ENCODE measurements around the gene ERN1.

Gene ERN1

DNA sequence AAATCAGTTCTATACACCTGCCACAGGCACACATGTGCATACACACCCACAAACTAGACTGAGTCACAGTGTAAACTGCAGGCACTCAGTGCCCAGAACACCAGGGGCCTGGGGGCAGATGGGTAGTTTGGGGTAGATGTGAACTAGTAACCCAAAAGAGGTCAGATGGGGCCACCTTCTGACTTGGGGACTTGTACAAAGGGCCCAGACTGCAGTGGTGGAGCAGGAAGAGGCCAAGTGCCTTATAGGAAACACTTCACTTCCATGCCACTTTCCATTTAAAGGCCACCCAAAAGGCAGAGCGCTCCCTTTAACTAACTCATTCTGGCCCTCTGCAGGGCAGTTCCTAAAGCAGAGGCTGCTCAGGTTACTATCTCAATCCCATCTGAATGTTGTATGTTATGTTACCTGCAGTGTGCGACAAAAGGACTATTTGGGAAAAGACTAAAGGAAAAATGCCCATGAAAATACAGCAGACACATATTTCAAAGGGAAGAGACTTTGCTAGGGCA, 27.8 kb upstream of the ERN1 start:
- no peak for DNase-seq

DNA sequence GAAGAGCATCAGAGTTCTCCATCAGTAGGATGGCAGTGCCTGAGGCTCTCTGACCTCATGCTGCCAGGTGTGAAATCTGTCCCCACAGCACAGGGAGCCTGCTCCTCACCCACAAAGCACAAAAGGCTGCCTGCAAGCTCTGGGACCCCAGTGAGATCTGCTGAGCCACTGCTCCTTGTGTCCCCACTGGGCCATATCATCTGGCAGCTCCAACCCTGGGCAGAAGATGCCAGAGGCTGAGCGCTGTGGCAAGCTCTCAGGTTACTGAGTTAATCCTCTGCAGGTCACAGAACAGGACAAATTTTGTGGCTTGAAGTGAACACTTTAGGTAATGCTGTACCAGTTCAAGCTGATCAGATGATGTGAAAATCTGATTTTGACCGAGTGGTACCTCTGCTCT, 26.7 kb upstream of the ERN1 start:
- DNase-seq: no peak

DNA sequence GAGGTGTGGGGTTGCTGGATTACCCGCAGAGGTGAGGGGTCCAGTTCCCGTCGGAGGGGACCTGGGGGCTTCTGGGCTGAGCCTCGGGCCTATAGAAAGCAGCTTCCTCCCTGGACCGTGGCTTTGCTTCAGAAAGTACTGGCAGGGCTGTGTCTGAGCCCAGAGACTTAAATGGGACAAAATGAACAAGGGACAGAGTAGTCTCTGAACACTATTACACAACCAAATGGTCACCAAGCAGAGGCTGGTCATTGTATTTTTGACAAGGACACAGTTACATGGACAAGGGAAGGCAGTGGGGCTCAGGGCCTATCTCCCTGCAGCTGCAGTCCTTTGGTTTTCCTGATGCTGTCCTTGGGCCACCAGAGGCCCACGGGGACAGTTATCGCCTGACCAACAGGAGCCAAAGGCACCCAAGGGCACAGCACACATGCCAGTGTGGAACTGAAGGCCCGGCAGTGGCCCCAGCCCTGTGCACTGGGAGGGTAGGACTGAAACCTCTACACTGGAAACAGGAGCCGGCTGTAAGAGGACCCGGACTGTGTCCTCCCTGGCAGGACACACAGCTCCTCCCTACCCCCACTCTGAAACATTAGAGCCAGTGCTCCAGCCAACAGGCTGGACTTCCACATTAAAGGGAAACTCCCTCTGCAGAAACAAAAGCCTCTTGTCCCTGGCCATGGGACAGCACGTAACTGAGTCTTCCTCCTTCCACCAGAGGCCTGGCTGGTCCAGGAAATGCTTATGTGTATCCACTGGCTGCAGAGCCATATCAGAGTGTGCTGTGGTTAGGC, 26.0 kb upstream of the ERN1 start:
- no peak for DNase-seq

DNA sequence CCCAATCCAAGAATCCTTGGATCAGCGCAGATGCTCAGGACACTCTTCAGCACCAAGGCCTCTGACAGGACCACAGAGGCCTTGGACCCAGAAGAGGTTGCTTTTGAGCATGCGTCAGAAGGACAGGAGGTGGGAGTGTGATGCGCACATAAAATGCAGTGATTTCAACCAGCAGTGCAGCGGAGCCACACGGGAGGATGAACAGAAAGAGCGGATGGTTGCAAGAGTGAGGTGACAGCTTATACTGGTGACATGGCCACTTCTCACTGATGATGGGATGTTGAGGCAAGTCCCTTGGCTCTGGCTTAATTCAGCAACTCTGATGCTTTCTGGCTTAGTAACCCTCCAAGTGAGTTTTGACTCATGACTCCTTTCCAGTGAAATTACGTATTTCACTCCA, 25.2 kb upstream of the ERN1 start:
- DNase-seq: no peak

DNA sequence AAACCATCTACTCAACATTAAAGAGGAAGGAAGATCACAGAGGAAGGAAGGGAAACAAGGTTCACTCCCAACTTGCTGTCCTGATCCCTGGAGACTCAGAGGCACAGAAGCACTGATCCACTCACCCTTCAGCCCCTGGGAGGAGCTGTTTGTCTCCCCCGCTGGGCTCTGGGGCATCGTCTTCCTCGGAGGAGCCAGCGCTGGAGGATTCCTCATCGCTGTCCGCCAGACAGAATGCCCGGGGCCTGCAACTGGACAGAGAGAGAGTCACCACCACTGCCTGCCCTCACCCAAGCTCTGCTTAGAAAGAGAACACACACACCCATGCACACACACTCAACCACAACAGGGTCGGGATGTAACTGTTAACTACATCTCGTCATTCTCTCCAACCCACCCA, 24.8 kb upstream of the ERN1 start:
- no peak for DNase-seq

DNA sequence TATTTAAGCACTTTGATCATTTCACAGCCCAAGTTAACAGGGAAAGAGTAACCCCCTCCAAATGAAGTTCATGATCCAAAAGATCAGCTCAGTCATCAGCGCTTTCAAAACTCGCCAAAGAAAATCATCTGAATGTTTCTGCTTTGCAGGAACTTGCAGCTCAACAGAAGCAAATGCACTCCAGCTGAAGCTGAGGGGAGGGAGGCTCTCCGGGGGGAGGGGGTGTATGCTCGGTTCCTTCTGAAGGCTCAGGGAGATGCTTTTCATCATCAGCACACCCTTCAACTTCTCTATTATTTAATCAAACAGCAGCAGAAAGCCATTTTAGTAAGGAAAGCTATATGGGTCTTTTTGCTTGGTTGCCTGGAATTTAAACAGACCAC, 24.4 kb upstream of the ERN1 start:
- no peak for DNase-seq

DNA sequence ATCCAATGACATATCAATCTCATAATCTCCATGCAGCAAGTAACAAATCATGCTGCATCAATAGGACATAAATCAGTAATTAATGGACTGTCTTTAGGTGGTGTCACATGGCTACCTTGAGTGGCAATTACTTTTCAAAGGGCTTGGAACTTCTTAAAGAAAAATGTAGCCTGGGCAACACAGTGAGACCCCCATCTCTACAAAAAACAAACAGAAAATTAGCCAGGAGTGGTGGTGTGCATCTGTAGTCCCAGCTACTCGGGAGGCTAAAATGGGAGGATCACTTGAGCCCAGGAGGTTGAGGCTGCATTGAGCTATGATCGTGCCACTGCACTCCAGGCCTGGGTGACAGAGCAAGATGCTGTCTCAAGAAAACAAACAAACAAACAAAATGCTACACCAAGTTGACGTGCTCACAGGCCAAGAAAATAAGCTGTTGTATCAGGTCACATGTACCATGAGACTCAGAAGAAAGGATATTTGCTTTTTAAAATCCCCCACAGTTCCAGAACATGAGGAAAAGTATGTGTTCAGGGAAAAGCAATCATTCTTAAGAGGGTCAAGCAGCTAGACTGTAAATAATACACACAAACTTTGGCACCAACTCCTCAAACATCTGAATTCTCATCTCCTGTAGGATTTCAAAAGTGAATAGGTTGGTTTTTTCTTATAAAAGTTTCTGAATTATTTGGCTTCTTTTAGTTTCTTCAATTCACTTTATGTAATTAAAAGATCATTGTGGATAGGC, 23.8 kb upstream of the ERN1 start:
- no peak for DNase-seq

DNA sequence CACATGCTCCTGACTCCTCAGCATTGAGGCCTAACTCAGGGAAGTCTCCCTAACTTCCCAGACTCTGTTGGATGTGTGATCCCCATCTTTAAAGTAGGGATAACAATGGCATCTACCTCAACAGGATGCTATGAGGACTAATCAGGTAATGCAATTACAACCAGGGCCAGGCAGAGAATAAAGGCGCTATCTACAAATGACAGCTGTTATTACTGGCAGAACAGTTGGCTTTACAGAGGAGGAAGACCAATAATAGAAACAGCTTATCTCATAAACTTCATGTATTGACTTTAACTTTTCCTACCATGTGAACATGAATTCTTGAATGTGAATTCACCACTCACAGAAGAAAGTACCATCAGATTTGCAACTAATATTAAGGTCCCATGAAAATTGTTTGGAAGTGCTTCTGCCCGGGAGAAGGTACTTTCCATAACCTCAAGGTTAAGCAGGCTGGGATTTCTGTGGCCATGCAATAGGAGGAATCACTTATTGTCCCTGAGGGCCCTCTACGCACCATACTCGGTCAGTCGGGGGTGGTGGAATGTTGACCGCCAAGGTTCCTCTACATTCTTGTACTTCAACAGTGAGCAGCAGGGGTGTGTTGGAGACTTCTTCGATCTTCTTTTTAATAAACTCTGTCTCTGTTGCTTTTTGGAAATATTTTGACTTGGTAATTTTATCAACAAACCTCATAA, 22.6 kb upstream of the ERN1 start:
- no peak for DNase-seq

DNA sequence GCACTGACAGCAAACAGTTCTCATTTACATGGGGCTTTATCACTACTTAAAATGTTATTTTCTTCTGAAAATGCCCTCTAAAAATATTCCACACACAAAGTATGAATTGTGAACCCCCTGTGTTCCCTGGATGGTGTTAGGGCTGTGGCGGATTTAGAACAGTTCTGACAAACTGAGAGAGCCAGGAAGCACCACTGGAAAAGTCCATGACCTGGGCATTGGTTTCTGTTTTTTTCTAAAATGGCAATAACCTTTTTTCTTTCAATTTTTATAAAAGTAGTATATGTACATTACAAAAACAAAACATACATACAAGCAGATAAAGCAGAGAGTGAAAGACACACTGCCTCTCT, 21.0 kb upstream of the ERN1 start:
- DNase-seq: no peak

DNA sequence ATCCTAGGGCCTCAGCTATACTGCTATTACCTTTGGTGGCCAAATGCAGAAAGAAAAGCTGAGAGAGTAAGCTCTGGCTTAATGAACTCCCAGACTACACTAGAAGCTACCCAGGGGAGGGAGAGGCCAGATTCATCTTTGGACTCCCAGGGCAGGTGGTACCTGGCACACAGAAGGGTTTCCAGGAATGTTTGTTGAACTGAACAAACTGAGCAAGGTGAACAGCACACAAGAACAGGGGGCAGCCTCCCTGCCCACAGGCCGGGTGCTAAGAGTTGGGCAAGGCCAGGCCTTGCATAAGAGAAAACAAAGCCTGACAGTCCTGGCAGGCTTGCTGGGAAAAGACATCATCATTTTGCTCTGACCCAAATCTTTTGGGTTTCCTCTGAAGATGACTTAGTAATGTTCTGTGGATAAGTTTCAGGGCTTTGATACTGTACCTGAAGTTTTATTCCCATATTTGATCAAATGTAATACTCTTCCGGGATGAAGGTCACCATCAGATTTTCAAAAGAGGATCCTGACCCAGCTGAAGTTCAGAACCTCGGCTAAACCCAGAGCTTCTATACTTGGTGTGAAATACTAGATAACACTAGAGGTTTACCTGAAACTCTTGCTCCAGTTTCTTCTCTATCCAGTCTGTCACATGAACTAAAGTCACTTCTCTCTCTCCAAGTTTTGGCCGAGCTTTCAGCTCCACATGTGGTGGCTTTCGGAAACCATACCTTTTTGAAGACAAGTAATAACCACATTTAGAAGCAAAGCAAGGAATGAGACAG, 20.5 kb upstream of the ERN1 start:
- DNase-seq: no peak

DNA sequence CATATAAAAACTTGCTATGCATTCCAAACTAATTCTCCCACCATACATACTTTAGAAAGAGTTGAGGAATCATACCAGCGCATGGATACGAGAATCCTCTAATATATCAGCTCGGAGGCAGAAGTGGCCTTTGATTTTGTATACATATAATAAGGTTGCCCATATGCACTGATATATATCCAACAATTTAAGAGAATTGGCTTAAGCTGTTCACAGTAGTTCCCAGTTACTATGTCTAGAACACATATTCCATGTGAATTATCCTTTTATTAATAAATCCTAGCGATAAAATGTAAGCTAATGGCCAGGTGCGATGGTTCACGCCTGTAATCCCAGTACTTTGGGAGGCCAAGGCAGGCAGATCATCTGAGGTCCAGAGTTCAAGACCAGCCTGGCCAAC, 19.3 kb upstream of the ERN1 start:
- DNase-seq: no peak

DNA sequence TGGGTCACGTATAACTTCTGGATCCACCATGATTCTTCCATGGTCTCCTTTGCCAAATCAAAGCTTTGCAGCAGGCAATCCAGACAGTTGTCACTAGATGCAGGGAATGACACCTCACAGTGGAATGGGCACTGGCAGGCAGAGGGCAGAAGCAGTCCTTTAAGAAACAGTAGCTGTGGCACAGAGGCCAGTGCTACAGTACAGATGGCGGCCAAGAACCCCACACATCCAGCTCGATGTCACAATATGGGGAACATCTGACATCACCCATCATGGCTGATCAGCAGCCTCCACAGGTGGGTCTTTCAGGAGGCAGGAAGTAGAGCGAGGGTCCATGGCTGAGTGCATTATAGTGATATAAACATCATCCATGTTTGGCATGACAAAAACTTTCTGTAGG, 18.8 kb upstream of the ERN1 start:
- no peak for DNase-seq

DNA sequence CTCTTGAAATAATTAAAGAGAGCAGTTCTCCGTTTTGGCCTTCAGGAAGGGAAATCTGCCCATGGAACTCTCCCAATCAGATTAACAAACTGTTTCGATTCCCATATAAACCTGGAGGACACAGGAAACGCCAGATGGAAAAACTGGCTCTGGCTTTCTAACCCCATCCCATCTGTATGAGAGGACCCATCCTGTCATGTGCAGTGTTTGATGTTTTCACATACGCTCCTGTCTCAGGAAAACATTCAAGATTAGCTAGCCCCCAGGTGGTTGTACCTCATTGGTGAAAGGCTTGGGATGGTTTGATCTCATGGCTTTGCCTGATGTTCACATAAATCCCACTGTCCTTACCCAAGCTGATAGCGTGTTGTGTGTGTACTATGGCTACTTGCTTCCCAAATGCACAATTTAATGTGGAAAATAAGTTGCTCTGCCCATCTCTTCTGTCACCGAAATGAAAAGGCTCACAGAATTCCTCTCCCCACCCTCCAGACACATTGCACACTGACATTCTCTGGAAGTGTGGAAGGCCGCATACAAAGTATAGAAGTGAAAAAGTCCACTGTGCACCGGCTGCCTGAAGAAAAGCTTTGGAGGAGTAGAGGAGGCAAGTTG, 18.2 kb upstream of the ERN1 start:
- peak; percentile 64 for DNase-seq

DNA sequence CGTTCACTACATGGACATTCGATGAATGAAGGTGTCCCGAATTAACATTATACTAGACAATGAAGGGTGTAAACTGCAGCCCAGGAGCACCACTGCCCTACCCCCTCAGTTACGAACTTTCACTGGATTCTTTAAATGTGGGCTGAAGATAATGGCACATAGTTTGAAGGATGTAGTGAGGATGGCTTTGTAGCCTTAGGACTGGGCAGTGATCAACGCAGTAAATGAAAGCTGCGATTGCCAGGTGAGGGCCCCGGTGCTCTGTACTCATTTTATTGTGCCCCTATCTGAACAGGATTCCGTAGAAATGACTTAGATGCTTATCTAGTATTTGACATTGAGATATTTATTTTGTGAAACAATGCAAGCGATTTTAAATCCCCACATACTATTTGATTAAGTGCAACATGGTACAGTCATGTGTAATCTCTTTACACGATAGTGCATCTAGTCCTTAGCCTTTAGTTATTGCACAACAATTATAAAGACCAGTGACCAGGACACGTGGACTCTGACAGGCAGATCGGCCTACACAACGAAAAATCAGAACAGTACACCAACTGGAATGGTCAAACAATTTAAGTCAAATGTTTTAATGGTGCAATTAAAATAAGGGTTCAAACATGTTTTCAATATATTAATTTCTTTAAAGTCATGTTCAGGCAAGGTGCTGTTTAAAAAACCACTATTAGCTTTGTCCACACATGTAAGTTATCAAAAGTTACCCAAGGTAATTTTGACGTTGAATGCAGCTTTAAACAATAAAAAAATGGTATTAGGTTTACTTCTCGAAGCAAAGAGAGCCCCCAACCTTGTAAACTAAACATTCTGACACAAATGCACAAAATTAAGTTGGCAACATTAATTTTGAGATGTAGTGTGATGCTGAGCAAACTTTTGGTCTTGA, 17.4 kb upstream of the ERN1 start:
- no peak for DNase-seq

DNA sequence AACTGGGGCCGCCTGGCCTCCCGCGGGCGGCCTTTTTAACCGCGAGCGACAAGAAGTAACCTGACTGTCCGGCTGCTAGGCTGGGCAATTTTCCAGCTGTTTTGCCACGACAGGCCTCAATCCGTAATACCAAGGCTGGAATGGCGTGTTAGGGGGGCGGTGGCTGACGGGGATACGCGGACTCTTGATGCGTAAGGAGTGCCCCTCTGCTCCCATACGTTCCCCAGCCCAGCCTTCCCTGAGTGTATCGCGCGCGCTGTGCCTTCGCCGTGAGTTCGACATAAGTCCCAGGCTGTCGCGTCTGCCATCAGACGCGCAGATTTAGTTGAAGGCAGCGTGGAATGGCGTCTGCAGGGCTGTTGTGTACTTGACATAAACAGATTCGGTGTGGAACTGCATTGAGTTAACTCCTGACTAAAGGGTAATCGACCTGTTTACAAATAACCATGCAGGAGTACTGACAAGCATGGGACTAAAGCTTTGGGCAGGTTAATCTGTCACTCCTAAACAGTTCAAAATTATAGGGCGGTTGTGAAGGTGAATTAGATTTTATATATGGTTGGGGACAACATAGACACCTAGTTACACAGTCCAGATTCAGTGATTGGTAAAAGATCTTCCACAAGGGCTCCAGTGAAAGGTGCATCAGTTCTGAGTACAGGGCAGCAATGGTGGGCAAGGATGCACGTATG, 16.6 kb upstream of the ERN1 start:
- peak; percentile 34 for DNase-seq

DNA sequence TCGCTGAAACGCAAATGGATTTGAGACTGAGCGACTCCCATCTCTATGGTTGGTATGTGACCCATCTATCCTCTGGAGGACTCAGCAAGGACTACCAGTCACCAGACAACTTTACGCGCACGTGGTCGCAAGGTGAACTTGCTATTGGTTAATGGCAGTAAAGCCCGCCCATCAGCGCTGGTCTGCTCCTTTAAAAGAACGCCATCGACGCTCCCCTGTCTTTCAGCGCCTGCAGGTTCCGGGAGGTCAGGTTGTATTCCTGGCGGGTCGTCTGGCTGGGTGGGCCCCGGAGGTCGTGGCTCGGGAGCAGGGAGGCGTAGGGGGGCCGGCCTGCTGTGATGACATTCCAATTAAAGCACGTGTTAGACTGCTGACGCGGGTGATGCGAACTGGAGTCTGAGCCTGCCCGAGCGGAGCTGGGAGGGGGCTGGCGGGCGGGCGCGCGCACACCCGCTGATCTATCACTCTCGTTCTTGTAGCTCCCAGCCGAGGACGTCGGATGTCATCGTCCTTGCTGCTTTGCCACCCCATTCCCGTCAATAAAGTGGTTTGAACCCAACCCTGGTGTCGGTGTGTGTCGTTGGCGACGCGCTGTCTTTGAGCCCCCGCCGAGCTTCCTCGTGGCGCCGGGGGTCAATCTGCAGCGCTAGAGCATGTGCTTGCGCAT, 15.9 kb upstream of the ERN1 start:
- peak; percentile 99 for DNase-seq

DNA sequence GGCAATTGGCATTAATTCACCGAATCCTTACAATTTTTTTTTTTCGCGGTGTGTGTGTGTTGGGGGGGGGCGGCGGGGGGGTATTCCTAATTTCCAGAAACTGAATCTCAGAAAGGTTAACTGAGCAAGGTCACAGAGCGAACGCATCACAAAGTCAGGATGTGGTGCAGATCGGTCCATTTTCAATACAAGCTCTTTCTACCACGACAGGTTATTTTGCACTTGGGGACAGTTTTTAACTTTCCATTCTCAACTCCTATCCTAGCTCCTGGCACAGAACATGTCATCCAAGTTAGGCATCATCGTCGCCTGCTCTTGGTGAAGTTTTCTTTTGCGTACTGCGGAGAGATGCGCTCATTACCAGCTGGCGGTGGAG, 15.4 kb upstream of the ERN1 start:
- no peak for DNase-seq

DNA sequence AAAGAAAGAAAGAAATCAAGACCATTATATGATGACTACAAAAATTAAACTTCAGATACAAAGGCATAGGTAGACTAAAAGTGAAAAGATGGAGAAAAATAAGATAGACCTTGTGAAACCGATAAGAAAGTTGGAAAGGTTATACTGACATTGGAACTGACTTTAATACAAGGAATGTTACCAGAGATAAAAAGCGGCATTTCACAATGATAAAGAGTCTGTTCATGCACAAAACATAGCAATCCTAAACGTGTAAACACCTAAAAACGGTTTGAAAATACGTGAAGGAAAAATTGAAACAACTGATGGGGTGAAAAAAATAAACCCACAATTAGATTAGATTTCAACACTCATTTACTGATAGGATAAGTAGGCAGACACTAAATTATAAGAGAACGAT, 9.6 kb upstream of the ERN1 start:
- DNase-seq: no peak

DNA sequence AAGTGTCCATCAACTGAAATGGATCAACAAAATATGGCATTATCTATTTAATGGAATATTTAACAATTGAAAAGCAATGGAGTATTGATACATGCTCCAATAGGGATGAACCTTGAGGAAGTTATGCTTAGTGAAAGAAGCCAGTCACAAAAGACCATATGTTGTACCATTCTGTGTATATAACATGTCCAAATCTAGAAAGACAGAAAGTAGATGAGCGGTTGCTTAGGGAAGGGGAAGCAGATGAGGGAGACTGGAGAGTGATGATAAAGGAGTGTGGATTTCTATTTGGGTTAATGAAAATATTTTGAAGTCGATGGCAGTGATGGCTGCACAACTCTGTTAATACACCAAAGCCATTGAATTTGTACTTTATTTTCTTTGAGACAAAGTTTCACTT, 8.5 kb upstream of the ERN1 start:
- no peak for DNase-seq

DNA sequence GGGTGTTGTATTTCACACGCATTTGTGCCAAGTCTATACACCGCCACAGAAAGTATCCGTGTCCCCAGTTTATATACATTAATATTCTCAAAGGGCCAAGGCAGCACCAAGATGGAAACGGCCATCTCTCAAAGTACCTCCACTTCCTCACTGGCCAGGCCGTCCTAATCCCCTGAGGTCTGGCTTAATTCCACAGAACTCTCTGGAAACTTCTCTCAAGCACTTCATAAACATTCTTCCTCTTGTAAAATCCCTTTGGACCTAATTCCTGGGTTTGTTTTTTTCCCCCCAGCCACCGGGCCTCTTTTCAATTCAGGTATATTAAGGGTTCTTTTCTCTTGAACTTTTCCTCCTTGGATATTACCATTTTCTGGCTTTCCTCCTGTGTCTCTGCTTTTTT, 5.1 kb upstream of the ERN1 start:
- no peak for DNase-seq

Data from NCI-H1694 (cell line).